ENCODE data around the gene MCM5. TPM values are rescaled to one million over a fixed set of nuclear protein-coding genes. Genes with fewer than 3 reads are reported as not detected.

Gene MCM5
- total RNA-seq, 4 donors from 2014 or later: 19.8 to 25.3 (median 22.4) TPM

DNA sequence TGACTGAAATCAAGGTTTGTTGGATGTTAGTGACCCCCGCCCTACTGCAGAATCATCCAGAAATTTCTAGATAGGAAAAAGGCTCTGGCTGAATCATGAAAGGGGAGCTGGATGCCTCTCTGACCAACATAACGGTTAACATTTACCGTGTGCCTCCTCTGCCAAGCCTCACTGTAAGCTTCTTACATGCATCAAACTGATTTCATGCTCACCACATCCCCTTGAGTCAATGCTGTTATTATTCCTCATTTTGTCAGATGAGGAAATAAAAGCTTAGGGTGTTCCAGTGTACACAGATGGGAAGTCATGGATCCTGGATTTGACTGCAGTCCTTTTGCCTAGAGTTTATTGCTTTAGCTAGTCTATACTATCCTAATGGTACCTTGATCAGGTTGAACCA lies 24.9 kb upstream of the MCM5 start:
- DNase-seq (ENCODE audit: low spot score in 2 of 2): no peak
- Histone ChIP-seq H3K4me1 (peaks cover 0 to 50% (median 24%) of the 10 kb centered on the region in 4 donors), H3K27me3 (no peaks in the 10 kb centered on the region), H3K27ac (peak overlapping the region in 2 of 4 donors; percentile 45 to 87), H3K9me3 (no peaks in the 10 kb centered on the region), H3K4me3 (no peak overlapping the region), H3K36me3 (no peaks in the 10 kb centered on the region)
- TF ChIP-seq, protein P1, sequence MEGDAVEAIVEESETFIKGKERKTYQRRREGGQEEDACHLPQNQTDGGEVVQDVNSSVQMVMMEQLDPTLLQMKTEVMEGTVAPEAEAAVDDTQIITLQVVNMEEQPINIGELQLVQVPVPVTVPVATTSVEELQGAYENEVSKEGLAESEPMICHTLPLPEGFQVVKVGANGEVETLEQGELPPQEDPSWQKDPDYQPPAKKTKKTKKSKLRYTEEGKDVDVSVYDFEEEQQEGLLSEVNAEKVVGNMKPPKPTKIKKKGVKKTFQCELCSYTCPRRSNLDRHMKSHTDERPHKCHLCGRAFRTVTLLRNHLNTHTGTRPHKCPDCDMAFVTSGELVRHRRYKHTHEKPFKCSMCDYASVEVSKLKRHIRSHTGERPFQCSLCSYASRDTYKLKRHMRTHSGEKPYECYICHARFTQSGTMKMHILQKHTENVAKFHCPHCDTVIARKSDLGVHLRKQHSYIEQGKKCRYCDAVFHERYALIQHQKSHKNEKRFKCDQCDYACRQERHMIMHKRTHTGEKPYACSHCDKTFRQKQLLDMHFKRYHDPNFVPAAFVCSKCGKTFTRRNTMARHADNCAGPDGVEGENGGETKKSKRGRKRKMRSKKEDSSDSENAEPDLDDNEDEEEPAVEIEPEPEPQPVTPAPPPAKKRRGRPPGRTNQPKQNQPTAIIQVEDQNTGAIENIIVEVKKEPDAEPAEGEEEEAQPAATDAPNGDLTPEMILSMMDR (IDR thresholded peaks at IDR 0.05): no peak
- TF ChIP-seq POLR2A (IDR thresholded peaks at IDR 0.05) (no peak), EP300 (IDR thresholded peaks at IDR 0.05) (no peak)
- 60 to 69% methylated on average over 3 of the region's 3 CpGs for WGBS, 2 donors

DNA sequence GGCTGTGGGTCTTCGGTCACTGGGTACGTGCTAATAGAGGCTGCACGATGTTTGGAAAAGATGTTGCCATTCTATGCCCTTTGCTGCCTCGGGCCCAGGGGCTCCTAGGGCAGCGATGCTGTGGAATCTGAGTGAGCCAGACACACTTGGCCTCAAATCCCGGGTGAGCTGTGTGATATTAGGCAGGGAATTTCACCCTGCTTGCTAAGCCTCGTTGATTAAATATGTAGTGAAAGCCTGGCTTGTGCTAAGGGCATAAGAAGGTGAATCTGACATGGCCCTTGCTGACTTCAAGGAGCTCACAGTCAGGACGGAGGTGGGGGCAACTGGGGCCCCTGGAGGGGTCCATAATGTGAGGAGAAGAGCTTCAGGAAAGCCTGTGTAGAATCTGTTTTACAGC lies 24.4 kb upstream of the MCM5 start:
- no peak for DNase-seq (ENCODE audit: low spot score in 2 of 2)
- TF ChIP-seq, protein P1 (IDR thresholded peaks at IDR 0.05): no peak
- TF ChIP-seq POLR2A (IDR thresholded peaks at IDR 0.05): no peak
- no peak for TF ChIP-seq EP300 (IDR thresholded peaks at IDR 0.05)
- H3K4me3 ChIP-seq: no peak overlapping the region
- WGBS, 2 donors: 67 to 72% methylated on average over 8 of the region's 8 CpGs
- H3K9me3 ChIP-seq: no peaks in the 10 kb centered on the region
- no peaks in the 10 kb centered on the region for H3K36me3 ChIP-seq
- H3K27ac ChIP-seq: peak overlapping the region in 2 of 4 donors; percentile 45 to 87
- H3K4me1 ChIP-seq: peaks cover 0 to 52% (median 29%) of the 10 kb centered on the region in 4 donors
- no peaks in the 10 kb centered on the region for H3K27me3 ChIP-seq

DNA sequence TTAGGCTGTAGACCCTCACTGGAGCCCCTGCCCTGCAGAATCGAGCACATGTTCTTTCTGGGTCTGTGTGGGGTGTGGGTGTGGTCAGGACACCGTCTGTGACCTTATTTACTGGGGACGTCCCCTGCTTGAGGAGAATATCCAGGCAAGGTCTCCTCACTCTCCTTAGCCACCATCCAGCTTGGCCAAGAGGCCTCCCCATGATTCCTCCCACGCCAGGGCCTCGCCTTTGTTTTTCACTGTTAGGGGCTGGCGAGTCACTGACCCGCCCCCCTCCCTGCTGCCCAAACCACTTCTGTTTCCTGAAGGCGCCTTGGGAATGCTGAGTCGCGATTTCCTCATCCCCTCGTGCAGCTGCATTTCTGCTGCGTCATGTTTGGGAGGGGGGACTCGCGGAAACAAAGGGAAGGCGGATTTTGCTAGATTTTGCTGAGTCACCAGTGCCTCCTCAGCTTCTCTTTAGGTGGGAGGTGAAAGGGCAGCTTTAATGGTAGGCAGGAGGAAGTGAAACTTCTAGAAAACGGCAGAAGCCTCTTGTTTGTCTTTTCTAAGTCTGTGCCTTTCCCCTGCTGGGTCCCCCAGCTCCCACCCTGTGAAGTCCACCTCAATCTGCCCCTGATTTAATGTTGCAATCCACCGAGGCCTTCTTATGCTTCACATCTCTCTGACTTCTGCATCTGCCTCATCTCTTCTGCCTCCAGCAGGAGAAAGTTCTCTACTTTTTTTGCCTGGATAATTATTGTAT lies 23.0 kb upstream of the MCM5 start:
- WGBS, 2 donors: 2 to 3% methylated on average over 17 of the region's 17 CpGs
- TF ChIP-seq, protein P1 (IDR thresholded peaks at IDR 0.05): no peak
- TF ChIP-seq POLR2A (IDR thresholded peaks at IDR 0.05) (peak in 1 of 2 donors; percentile 42), EP300 (IDR thresholded peaks at IDR 0.05) (peak; percentile 94 to 99)
- peak overlapping the region in 1 of 4 donors; percentile 12 for H3K4me3 ChIP-seq
- no peaks in the 10 kb centered on the region for H3K27me3 ChIP-seq
- DNase-seq (ENCODE audit: low spot score in 2 of 2): peak; percentile 94 to 98
- H3K36me3 ChIP-seq: no peaks in the 10 kb centered on the region
- H3K9me3 ChIP-seq: no peaks in the 10 kb centered on the region
- H3K27ac ChIP-seq: peak overlapping the region; percentile 64 to 87 (median 76)
- H3K4me1 ChIP-seq: peaks cover 0 to 61% (median 30%) of the 10 kb centered on the region in 4 donors

DNA sequence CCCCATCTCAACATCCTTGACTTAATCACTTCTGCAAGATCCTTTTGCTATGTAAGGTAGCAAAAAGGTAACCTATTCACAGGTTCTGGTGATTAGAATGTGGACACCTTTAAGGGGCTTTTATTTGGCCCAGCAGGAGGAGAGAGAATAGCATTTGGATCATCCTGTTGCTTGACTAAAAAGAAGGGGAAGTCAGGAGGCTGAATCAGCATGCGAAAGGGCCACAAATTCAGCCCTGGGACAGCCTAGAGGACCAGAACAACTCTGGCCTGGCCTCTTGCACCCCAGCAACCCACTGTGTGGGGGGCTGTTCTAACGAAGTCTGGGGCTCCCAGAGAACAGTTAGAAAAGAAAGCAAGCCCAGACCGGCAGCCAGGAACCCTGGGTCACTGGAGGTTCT lies 22.2 kb upstream of the MCM5 start:
- no peak for TF ChIP-seq EP300 (IDR thresholded peaks at IDR 0.05)
- TF ChIP-seq, protein P1 (IDR thresholded peaks at IDR 0.05): no peak
- no peak for TF ChIP-seq POLR2A (IDR thresholded peaks at IDR 0.05)
- no peaks in the 10 kb centered on the region for H3K27me3 ChIP-seq
- H3K4me1 ChIP-seq: peaks cover 0 to 57% (median 28%) of the 10 kb centered on the region in 4 donors
- H3K4me3 ChIP-seq: no peak overlapping the region
- WGBS, 2 donors: 46 to 62% methylated on average over 3 of the region's 3 CpGs
- no peaks in the 10 kb centered on the region for H3K9me3 ChIP-seq
- H3K36me3 ChIP-seq: no peaks in the 10 kb centered on the region
- H3K27ac ChIP-seq: peak overlapping the region in 3 of 4 donors; percentile 72 to 87 (median 80)
- no peak for DNase-seq (ENCODE audit: low spot score in 2 of 2)

DNA sequence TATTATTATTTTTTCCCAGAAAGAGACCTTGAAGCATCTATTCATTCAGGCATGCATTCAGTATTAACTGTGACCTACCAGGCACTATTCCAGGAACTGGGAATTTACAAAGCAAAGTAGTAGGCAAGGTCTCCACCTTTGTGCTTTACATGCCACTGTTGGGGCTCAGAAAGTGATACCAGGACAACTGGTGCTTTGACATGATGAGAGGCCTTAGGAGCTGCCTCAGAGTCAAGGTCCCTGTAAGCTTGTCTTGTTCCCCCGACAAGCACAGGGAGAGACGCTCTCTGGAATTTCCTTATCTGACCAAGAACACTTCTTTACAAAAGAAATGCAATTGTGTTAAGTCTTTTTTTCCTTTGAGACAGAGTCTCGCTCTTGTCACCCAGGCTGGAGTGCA lies 21.3 kb upstream of the MCM5 start:
- no peak for DNase-seq (ENCODE audit: low spot score in 2 of 2)
- H3K27me3 ChIP-seq: no peaks in the 10 kb centered on the region
- H3K27ac ChIP-seq: peak overlapping the region in 1 of 4 donors; percentile 39
- no peaks in the 10 kb centered on the region for H3K9me3 ChIP-seq
- H3K36me3 ChIP-seq: no peaks in the 10 kb centered on the region
- WGBS, 2 donors: 83 to 88% methylated on average over 3 of the region's 3 CpGs
- H3K4me3 ChIP-seq: no peak overlapping the region
- TF ChIP-seq EP300 (IDR thresholded peaks at IDR 0.05) (no peak), POLR2A (IDR thresholded peaks at IDR 0.05) (no peak)
- TF ChIP-seq, protein P1 (IDR thresholded peaks at IDR 0.05): no peak
- peaks cover 0 to 61% (median 28%) of the 10 kb centered on the region in 4 donors for H3K4me1 ChIP-seq
